GM13976 (cell line): Measurements from ENCODE around the gene ZNF717.

Source experiments
- DNase-seq: peaks from one replicate; pipeline ENCODE4 v3.0.0; 2012; ENCODE audit warnings: low spot score
- CTCF ChIP-seq: IDR thresholded peaks from 2 replicates; pipeline ENCODE4 v1.5.1; 2012; ENCODE audit warnings: borderline replicate concordance, mild to moderate bottlenecking; ENCODE audit not compliant: insufficient read depth; ENCODE audit errors: extremely low read depth, missing control alignments, control extremely low read depth
- in situ Hi-C: fragments of 300-500 bp; cut with MboI; formaldehyde crosslinking; loops from one replicate; pipeline ENCODE4 v1.12.0; 2022; ENCODE audit warnings: low sequenced_read_pairs, mixed read lengths, inconsistent platforms; ENCODE audit not compliant: unreplicated experiment

ZNF717 gene

GRCh38 chr3:75768303-75769017 lies 16.9 kb downstream of the ZNF717 start:
- TF ChIP-seq CTCF, result no peak
- DNase-seq, result no peak
- in situ Hi-C loops, result no loop called here

- TF ChIP-seq CTCF, result no peak
- no peak for DNase-seq
- in situ Hi-C loops, result no loop called here
These were observed 47.4 kb downstream of the ZNF717 start for GRCh38 chr3:75737831-75738493.

- TF ChIP-seq CTCF, result no peak
- DNase-seq, result no peak
- in situ Hi-C loops, result no loop called here
These were observed 57.4 kb downstream of the ZNF717 start for GRCh38 chr3:75727985-75728384.

GRCh38 chr3:75692061-75692460 lies 93.3 kb downstream of the ZNF717 start:
- no peak for DNase-seq
- in situ Hi-C loops, result no loop called here
- TF ChIP-seq CTCF, result no peak

- TF ChIP-seq CTCF, result no peak
- DNase-seq, result no peak
- in situ Hi-C loops, result no loop called here
These were observed 98.0 kb downstream of the ZNF717 start for GRCh38 chr3:75687323-75687722.
